ENCODE data around the gene QPRT.
"Not testable (repeated sequence)": the region's sequence is repeated elsewhere in the genome, so short reads cannot be mapped to it uniquely, and the experiment has no call there.

Gene QPRT

DNA sequence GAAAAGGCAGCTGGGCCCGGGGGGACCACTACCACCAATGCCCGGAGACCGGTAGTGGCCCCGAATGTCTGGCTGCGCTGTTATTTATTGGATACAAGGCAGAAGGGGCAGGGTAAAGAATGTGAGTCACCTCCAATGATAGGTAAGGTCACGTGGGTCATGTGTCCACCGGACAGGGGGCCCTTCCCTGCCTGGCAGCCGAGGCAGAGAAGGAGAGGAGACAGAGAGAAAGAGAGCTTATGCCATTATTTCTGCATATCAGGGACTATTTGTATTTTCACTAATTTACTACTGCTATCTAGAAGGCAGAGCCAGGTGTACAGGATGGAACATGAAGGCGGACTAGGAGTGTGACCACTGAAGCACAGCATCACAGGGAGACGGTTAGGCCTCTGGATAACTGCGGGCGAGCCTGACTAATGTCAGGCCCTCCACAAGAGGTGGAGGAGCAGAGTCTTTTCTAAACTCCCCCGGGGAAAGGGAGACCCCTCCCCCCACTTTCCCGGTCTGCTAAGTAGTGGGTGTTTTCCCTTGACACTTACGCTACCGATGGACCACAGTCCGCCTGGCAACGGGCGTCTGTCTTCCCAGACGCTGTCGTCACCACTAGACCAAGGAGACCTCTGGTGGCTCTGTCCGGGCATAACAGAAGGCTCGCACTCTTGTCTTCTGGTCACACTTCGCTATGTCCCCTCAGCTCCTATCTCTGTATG, 42.3 kb downstream of the QPRT start:
- peak; percentile 65 for DNase-seq

DNA sequence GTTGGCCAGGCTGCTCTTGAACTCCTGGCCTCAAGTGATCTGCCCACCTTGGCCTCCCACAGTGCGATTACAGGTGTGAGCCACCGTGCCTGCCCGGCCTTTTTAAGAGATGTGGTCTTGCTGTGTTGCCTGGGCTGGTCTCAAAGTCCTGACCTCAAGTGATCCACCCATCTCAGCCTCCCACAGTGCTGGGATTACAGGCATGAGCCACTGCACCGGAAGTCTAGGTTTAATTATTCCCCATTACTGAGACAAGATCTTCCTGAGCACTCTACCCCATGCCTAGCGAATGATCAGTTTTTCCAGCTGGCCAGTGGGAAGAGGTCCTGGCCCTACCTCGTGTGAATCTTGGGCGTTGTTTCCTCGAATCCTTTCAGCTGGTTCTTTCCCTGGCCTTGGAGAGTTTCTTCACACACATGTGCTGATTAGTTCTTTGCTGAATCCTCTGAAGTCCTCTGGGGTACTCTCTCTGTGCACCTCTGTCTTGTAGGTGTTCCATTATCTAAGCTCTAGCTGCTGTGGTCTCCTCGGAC, 47.9 kb downstream of the QPRT start:
- DNase-seq = no peak

DNA sequence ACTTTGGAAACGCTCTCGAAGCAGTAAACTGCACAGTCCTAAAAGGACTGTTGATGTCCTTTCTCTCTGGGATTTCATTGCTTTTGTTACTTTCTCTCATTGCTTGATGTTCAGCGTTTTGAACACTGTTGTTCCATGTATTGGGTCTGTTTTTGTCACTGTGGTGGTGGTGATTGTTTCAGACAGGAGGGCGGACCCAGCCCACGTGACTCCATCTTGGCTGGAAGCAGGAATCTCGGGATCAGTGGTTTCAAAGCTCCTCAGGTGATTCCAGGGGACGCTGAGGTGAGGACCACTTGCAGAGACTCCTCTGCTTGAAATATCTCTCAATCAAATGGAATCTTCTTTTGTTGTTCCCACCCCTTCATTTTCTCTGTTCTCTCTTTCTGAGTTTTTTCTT, 48.5 kb downstream of the QPRT start:
- no peak for DNase-seq

DNA sequence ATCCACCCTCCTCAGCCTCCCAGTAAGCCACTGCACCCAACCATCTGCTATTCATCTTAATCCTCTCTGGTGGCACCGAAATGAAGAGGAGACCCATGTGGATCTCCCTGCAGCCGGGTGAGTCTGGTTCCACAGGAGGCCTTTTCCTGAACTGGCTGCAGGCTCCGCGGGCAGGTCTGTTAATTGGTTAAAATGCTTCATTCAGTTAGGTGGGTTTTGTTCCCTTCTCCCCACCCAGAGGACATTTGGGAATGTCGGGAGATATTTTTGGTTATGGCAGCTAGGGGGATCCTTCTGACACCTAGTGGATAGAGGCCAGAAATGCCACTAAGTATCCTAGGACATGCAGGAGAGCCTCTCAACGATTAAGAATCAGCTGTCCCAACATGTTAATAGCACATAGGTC, 50.1 kb downstream of the QPRT start:
- DNase-seq = no peak

DNA sequence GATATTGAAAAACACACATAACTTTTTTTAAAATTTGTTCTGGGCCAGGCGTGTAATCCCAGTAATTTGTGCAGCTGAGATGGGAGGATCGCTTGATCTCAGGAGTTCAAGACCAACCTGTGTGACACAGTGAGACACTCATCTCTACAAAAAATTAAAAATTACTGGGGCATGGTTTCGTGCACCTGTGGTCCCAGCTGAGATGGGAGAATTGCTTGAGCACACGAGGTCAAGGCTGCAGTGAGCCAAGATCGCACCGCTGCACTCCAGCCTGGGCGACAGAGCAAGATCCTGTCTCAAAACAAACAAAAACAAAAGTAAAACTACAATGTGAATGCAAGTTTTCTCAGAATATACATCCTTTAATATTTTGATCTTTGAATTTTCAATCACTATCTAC, 51.7 kb downstream of the QPRT start:
- no peak for DNase-seq

DNA sequence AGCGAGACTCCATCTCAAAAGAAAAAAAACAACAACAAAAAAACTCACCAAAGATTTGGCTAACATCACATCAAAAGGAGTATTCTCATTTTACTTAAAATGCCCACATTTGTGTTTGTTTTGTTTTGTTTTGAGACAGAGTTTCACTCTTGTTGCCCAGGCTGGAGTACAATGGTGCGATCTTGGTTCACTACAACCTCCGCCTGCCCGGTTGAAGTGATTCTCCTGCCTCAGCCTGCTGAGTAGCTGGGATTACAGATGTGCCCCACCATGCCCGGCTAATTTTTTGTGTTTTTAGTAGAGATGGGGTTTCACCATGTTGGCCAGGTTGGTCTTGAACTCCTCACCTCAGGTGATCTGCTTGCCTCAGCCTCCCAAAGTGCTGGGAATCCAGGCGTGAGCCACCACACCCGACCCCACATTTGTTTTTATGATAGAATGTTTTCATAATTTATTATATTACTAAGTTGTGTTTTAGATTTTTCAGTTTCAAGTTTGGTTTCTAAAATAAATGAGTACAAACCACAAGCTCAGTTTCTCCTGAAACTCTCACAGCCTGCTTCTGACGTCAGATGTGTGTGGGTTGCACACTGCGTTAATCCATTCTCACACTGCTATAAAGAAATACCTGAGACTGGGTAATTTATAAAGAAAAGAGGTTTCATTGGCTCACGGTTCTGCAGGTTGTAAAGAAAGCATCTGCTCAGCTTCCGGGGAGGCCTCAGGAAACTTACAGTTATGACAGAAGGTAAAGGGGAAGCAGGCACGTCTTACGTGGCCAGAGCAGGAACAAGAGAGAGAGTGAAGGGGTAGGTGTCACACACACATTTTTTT, 53.0 kb downstream of the QPRT start:
- not testable (repeated sequence) for DNase-seq

DNA sequence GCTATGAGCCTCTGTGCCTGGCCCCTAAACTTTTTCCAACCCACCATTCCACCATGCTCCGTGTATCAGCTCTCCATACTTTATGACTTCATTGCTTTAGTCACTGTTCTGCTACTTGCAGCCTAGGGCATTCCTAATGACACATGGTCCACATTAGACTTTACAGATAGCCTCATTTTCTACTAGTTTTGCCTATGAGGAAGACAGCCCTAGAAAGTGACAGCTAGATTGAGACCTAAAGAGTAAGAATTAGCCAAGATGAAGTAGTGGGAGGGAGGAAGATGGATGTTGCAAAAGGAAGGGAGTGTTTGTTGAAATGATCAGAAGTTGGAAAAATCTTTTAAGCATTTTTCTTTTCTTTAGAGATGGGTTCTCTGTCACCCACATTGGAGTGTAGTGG, 55.8 kb downstream of the QPRT start:
- DNase-seq = no peak

DNA sequence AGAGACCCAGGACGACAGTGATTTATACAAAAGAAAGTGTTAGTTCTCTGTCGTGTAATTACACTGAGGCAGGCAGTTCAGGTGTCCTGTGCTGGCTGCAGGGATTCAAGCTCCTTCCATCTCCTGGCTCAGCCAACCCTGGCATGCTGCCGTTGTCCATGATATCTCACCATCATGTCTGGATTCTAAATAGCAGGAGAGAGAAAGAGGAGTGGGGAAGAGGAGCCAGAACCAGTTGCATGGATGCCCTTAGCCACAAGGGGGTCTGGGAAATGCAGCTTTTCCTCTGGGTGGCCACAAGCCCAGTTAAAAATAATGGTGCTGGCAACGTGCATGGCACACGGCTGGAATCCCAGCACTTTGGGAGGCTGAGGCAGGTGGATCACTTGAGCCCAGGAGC, 57.1 kb downstream of the QPRT start:
- DNase-seq = no peak

DNA sequence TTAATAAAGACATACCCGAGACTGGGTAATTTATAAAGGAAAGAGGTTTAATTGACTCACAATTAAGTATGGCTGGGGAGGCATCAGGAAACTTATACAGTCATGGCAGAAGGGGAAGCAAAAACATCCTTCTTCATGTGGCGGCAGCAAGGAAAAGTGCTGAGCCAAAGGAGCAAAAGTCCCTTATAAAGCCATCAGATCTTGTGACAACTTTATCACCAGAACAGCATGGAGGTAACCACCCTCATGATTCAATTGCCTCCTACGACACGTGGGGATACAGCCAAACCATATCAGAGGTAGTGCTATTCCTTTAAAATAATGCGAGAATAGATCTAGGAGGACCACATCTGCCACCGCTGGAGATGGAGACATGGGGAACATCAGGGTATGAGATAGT, 57.8 kb downstream of the QPRT start:
- DNase-seq = no peak

DNA sequence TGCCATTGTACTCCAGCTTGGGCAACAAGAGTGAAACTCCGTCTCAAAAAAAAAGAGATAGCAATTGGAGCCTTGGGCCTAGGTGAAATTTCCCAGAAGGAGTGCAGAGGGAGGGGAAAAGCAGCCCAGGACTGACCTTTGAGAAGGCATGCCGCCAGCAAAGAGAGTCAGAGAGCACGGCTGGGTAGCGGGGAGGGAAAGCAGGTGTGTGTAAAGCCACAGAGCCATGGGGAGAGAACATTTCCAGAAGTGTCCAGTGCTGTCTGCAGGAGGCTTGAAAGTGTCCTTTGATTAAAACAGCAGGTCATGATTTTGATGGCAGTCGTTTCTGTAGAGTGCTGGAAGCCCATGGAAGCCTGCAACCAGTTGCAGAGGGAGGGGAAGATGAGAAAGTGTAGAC, 58.7 kb downstream of the QPRT start:
- DNase-seq = no peak

DNA sequence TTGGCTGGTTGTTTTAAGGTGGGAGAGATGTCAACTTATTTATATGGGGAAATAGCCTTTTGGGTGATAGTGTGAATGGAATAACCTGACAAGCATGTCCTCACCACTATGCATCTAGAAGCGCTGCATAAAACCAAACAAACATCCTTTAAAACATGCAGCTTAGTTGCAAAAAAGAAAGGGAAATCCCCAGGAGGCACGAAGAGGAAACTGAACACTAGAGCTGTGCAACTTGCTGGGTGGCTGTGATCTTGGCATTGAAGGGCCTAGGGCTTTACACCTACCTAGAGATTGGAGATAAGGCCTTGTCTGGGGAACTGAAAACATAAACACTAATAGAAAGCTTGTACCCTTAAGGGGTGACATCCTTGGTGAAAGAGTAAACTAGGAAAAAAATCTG, 59.5 kb downstream of the QPRT start:
- DNase-seq = no peak

DNA sequence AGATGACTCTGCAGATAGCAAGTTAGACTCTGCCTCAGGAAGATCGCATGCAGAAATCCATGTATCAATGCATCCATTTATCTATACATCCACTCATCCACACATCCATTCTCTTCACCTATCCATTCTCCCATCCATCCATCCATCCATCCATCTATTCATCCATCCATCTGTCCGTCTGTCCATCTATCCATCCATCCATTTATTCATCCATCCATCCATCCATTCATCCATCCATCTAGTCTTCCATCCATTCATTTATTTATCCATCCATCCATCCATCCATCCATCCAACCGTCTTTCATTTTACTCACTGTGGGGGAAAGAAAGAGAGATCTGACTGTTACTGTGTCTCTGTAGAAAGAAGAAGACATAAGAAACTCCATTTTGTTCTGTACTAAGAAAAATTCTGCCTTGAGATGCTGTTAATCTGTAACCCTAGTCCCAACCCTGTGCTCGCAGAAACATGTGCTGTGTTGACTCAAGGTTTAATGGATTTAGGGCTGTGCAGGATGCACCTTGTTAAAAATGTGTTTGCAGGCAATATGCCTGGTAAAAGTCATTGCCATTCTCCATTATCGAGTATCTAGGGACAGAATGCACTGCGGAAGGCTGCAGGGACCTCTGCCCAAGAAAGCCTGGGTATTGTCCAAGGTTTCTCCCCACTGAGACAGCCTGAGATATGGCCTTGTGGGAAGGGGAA, 61.1 kb downstream of the QPRT start:
- not testable (repeated sequence) for DNase-seq

DNA sequence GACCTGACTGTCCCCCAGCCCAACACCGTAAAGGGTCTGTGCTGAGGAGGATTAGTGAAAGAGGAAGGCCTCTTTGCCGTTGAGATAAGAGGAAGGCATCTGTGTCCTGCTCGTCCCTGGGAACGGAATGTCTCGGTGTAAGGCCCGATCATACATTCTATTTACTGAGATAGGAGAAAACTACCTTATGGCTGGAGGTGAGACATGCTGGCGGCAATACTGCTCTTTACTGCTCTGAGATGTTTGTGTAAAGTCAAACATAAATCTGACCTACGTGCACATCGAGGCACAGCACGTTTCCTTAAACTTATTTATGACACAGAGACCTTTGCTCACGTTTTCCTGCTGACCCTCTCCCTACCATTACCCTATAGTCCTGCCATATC, 61.6 kb downstream of the QPRT start:
- DNase-seq = not testable (repeated sequence)

DNA sequence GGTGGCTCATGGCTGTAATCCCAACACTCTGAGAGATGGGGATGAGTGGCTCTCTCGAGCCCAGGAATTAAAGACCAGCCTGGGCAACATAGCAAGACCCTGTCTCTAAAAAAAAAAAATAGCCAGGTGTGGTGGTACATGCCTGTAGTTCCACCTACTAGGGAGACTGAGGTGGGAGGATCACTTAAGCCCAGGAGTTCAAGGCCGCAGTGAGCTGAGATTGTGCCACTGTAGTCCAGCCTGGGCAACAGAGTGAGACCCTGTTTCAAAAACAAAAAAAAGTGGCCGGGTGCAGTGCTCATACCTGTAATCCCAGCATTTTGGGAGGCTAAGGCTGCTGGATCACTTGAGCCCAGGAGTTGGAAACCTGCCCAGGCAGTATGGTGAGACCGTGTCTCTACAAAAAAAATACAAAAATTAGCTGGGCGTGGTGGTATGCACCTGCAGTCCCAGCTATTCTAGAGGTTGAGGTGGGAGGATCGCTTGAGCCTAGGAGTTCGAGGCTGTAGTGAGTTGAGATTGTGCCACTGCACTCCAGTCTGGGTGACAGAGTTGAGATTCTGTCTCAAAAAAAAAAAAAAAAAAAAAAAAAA, 63.8 kb downstream of the QPRT start:
- no peak for DNase-seq

DNA sequence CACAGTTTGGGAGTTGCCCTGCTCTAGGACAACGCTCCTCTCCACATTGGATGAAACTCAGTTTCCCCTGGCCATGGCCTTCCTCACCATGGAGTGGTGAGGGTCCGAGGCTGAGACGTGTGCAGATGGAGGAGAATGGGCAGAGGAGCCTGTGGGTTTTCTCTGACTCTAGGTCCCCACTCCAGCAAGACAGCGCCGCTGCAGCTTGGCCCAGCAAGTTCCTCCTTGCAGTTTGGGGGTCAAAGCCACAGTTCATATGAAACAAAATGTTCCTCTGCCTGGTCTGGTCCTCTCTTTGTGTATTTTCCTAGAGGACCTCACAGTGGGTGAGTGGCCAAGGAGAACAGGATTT, 64.5 kb downstream of the QPRT start:
- no peak for DNase-seq

DNA sequence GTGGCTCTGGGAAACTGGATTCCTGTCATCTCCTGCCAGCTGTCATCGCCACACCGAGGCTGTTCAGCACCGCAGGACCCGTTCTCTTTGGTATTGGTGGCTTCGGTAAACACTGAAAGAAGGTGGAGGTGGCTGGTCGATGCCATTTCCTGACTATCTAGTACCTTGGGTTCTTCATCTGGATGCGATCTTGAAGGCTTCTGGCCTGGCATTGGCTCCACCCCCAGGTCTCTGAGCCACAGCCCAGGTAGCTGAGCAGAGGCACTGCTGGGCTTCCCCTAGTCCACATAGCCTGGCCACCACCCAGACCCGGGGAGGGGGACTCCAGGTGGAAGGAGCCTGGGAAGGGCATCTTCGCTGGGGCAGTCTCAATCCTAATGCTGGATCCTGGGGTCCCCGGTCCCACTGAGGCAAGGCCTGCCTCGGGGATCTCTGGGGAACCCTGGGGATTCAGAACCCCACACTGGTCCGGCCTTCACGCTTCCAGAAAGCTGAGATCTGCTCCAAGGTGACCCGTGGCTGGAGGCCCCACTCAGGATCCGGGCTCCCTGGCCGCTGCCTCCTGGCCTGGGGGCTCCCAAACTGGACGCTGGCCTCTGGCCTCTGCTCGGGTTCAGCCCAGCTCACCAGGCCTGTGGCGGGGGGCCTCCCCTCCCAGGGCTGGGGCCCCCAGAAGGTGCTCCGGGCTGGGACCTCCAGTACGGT, 65.0 kb downstream of the QPRT start:
- no peak for DNase-seq

DNA sequence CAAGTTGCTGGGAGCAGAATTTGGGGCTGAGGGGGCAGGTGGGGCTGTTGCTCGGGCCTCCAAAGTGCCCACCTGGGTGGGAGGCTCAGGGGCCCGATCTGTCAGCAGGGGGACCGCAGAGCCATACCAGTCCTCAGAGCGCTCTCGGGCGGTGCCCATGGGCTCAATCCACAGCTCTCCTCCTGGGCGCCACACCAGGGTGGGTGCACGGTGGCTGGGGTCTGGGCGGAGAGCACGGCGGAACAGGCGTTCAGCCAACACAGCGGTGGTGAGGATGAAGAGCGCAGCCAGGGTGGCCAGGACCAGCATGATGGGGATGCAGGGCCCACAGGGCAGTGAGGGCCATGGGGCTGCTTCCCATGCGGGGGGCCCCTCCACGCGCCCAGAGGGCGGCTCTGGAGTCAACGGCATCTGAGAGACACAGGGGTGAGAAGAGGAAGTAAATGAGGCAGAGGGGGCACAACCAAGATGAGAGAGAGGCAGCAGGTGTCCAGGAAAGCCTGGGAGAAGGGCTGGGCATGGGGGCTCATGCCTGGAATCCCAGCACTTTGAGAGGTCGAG, 65.6 kb downstream of the QPRT start:
- no peak for DNase-seq

DNA sequence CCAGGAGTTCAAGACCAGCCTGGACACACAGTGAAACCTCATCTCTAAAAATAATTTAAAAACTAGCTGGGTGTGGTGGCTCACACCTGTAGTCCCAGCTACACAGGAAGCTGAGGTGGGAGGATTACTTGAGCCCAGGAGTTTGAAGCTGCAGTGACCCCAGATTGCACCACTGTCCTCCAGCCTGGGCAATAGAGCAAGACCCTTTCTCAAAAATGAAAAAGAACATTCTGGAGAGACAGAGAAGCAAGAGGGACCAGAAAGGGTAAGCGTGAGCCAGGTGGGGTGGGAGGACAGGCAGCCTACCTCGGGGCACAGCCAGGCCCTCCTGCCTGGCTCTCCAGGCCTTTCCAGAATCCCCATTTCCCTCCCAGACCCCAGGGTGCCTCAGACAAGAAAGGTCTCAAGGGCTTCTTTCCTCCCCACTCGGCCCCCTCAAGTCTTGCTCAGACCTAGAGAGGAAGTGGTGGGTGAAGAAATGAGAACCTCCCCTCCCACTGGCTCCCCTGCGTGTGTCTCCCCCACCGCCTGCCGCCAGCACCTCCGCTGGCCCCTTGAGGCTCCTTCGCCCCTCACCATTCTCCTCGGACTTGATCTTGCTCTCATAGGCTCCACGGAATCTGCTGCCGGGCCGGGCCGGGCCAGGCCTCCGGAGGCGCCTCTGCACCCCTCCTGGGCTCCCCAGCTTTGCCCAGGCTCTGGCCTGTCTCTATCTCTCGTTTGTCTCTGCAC, 66.3 kb downstream of the QPRT start:
- peak; percentile 46 for DNase-seq

DNA sequence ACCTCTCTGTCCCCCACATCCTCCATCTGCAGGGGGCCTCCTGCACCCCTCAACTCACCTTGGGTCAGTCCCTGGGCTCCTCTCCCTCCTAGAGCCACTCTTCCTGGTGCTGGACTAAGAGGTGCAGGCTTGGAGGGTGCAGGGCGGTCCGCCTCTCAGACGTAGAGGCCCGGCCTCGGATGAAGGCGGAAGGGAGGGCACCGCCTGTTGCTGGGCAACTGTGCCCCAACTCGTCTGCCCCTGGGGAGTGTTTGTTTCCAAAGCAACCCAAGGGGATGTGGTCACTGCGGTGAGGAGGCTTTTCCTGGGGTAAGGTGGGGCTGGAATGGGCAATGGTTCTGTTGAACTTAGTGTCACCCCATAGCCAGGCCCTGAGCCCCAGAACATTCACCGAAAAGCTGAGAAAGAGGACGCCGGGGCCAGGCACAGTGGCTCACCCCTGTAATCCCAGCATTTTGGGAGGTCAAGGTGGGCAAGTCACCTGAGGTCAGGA, 66.9 kb downstream of the QPRT start, which contains the start of gene C16orf54:
C16orf54 (minus strand) TSS at position 138 of the 493 bp plus-strand sequence. CDS start 1,039 bp downstream, outside the sequence.
- peak; percentile 96 for DNase-seq

DNA sequence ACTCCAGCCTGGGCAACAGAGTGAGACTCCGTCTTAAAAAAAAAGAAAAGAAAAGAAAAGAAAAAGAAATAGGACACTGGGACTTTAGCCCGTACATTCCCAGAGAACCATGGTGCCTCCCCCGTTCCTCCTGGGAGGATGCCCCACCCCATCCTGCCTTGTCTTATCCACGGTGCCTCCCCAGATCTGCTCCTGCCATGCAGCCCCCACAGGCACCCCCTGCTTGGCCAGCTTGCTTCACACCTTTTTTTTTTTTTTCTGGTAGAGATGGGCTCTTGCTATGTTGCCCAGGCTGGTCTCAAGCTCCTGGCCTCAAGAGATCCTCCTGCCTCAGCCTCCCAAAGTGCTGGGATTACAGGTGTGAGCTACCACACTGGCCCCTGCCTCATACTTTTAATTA, 67.5 kb downstream of the QPRT start:
- DNase-seq = not testable (repeated sequence)

Data from GDM1 (cell line).